HepG2 (cell line): ENCODE results near the gene DPP7. TPM values are rescaled to one million over a fixed set of nuclear protein-coding genes. Genes with fewer than 3 reads are reported as not detected.

ENCODE experiments used
- CBX5 ChIP-seq: sonication (generic); formaldehyde crosslinking; IDR thresholded peaks from 2 replicates; pipeline ENCODE4 v1.4.0; 2020; ENCODE audit warnings: missing genetic modification reagents, borderline replicate concordance
- HDAC2 ChIP-seq: sonication (generic); formaldehyde crosslinking; IDR thresholded peaks from 2 replicates; pipeline ENCODE4 v1.4.0; 2020; ENCODE audit warnings: missing genetic modification reagents
- KDM4B ChIP-seq: sonication (generic); formaldehyde crosslinking; IDR thresholded peaks from 2 replicates; pipeline ENCODE4 v1.4.0; 2020; ENCODE audit warnings: missing genetic modification reagents
- KIAA2018 ChIP-seq: sonication (generic); formaldehyde crosslinking; IDR thresholded peaks from 2 replicates; pipeline ENCODE4 v1.5.0; 2020; ENCODE audit warnings: mild to moderate bottlenecking, missing genetic modification reagents, borderline replicate concordance
- PAX8 ChIP-seq: sonication (generic); formaldehyde crosslinking; IDR thresholded peaks from 2 replicates; pipeline ENCODE4 v1.8.0; 2022; ENCODE audit warnings: mild to moderate bottlenecking, missing genetic modification reagents, borderline replicate concordance
- PBX3 ChIP-seq: sonication (generic); formaldehyde crosslinking; IDR thresholded peaks from 2 replicates; pipeline ENCODE4 v1.8.1; 2023; ENCODE audit warnings: missing genetic modification reagents, inconsistent platforms, borderline replicate concordance
- RELA ChIP-seq: sonication (generic); formaldehyde crosslinking; IDR thresholded peaks from 2 replicates; pipeline ENCODE4 v1.4.0; 2020; ENCODE audit warnings: missing genetic modification reagents
- SMAD9 ChIP-seq: sonication (generic); formaldehyde crosslinking; IDR thresholded peaks from 2 replicates; pipeline ENCODE4 v1.5.1; 2020; ENCODE audit warnings: mild to moderate bottlenecking, missing genetic modification reagents
- SOX6 ChIP-seq, 2 experiments: fragments of 450-650 bp in 1 of 2; sonication (generic) in 1 of 2; formaldehyde crosslinking in 1 of 2; IDR thresholded peaks; 2 replicates each; pipeline versions ENCODE4 v1.4.0 to v1.6.1; 2017 to 2020; ENCODE audit warnings: antibody characterized with exemption in 1 of 2, mild to moderate bottlenecking in 1 of 2, missing genetic modification reagents in 1 of 2
- SP1 ChIP-seq, 2 experiments: fragments of 450-650 bp in 1 of 2; sonication (generic) in 1 of 2; formaldehyde crosslinking in 1 of 2; IDR thresholded peaks; 2 replicates each; pipeline versions ENCODE4 v1.4.0 to v1.6.1; 2016 to 2020; ENCODE audit warnings: missing genetic modification reagents in 1 of 2
- TSC22D2 ChIP-seq: sonication (generic); formaldehyde crosslinking; IDR thresholded peaks from 2 replicates; pipeline ENCODE4 v1.5.1; 2020; ENCODE audit warnings: missing genetic modification reagents, mild to moderate bottlenecking, borderline replicate concordance
- YY1 ChIP-seq: IDR thresholded peaks from 2 replicates; pipeline ENCODE4 v1.6.1; 2011; ENCODE audit warnings: low read length, low read depth, moderate library complexity, mild to moderate bottlenecking; ENCODE audit not compliant: insufficient read depth, insufficient replicate concordance
- ZBTB20 ChIP-seq: sonication (generic); formaldehyde crosslinking; IDR thresholded peaks from 2 replicates; pipeline ENCODE4 v1.8.1; 2023; ENCODE audit warnings: missing genetic modification reagents, low read depth, mild to moderate bottlenecking, borderline replicate concordance
- ZFAT ChIP-seq: sonication (generic); formaldehyde crosslinking; conservative IDR thresholded peaks from 2 replicates; pipeline ENCODE4 v1.8.1; 2023; ENCODE audit warnings: missing genetic modification reagents, inconsistent platforms
- ZNF232 ChIP-seq: sonication (generic); formaldehyde crosslinking; IDR thresholded peaks from 2 replicates; pipeline ENCODE4 v1.4.0; 2020; ENCODE audit warnings: missing genetic modification reagents, borderline replicate concordance
- ZNF510 ChIP-seq: sonication (generic); formaldehyde crosslinking; IDR thresholded peaks from 2 replicates; pipeline ENCODE4 v1.4.0; 2020; ENCODE audit warnings: low read depth, mild to moderate bottlenecking, missing genetic modification reagents
- ZNF792 ChIP-seq: IDR thresholded peaks from 2 replicates; pipeline ENCODE4 v1.6.1; 2016
- ZSCAN30 ChIP-seq: sonication (generic); formaldehyde crosslinking; IDR thresholded peaks from 2 replicates; pipeline ENCODE4 v1.5.0; 2020; ENCODE audit warnings: mild to moderate bottlenecking, missing genetic modification reagents
- polyA plus RNA-seq, 8 experiments: library from polyadenylated mRNA; depleted of rRNA in 3 of 8; stranded (reverse) in 7 of 8; unstranded in 1 of 8; fragments of >200 nt; fragmentation: Illumina TruSeq in 4 of 8; extraction: Trizol in 4 of 8; gene quantifications; 2 replicates each; pipeline versions ENCODE4 v1.2.1 to v1.2.3, GENCODE V29; 2011 to 2016; ENCODE audit warnings: low read depth in 4 of 8, missing spikeins in 1 of 8, mixed read lengths in 1 of 8; ENCODE audit not compliant: insufficient read depth in 1 of 8
- total RNA-seq, 5 experiments: library from RNA; depleted of rRNA; stranded (reverse); fragments of >200 nt; fragmentation: Illumina TruSeq; extraction: Trizol; gene quantifications; 2 replicates each; pipeline ENCODE4 v1.2.3, GENCODE V29; 2016; ENCODE audit warnings: low read depth in 1 of 5
- TF ChIP-seq, protein P1 (sequence below): IDR thresholded peaks from 2 replicates; pipeline ENCODE4 v1.6.1; 2016; ENCODE audit warnings: mild to moderate bottlenecking

DPP7 gene
- total and polyA plus RNA-seq, 2 of the 13 experiments (the other 11 are each of a cell fraction or from before 2014, with no cell fraction given), result 1.2 to 4.5 TPM

DNA sequence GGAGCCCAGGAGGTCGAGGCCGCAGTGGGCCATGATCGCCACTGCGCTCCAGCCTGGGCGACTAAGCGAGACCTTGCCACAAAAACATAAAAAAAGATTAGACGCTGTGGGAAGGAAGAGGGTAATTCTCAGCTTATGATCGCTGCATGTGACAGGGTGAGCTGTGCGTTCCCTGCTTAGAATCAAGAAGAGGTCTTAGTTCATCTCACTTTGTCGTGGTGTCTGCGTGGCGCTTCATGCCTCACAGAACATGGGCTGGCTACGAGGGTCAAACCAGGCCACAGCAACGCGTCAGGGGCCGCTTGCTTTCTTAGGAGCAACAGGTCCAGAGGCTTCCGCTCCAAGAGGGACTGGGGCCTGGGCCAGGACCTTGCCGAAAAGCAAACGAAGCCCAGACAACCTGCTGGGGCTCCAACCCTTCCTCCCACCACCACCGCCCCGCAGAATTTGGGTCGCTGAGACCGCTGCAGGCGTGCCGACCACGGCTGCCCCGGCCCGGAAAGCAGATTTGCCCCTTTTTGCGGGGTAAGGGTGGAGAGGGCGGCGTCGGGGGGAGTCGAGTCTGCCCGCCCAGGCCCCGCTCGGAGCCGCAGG, 14.4 kb upstream of the DPP7 start (continued):
- TF ChIP-seq, protein P1, sequence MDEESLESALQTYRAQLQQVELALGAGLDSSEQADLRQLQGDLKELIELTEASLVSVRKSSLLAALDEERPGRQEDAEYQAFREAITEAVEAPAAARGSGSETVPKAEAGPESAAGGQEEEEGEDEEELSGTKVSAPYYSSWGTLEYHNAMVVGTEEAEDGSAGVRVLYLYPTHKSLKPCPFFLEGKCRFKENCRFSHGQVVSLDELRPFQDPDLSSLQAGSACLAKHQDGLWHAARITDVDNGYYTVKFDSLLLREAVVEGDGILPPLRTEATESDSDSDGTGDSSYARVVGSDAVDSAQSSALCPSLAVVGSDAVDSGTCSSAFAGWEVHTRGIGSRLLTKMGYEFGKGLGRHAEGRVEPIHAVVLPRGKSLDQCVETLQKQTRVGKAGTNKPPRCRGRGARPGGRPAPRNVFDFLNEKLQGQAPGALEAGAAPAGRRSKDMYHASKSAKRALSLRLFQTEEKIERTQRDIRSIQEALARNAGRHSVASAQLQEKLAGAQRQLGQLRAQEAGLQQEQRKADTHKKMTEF (CRISPR knock-in tag), result no peak
- no peak for TF ChIP-seq CBX5 (CRISPR knock-in tag)
- no peak for TF ChIP-seq YY1
- no peak for TF ChIP-seq PBX3 (CRISPR knock-in tag)
- TF ChIP-seq HDAC2 (CRISPR knock-in tag), result no peak; the same call in 1 of the 2 replicates
- no peak for TF ChIP-seq SOX6 (IDR thresholded peaks at IDR 0.05)
- TF ChIP-seq SOX6 (CRISPR knock-in tag; IDR thresholded peaks at IDR 0.05), result no peak
- no peak for TF ChIP-seq SMAD9
- TF ChIP-seq ZNF510 (CRISPR knock-in tag), result no peak
- no peak for TF ChIP-seq KIAA2018
- TF ChIP-seq TSC22D2 (CRISPR knock-in tag), result no peak
- no peak for TF ChIP-seq SP1 (IDR thresholded peaks at IDR 0.05)
- TF ChIP-seq SP1 (CRISPR knock-in tag; IDR thresholded peaks at IDR 0.05), result no peak; the same call in 1 of the 2 replicates
- TF ChIP-seq RELA, result no peak
- TF ChIP-seq ZSCAN30 (CRISPR knock-in tag), result no peak
- no peak for TF ChIP-seq ZBTB20
- TF ChIP-seq KDM4B (CRISPR knock-in tag), result no peak
- TF ChIP-seq ZNF792, result no peak
- TF ChIP-seq ZNF232, result 0 out of 2 replicates have a peak, but pooled peaks have one; percentile 41
- TF ChIP-seq ZFAT (CRISPR knock-in tag), result no peak
- no peak for TF ChIP-seq PAX8
